ENCODE data around the gene PRSS35. TPM values are rescaled to one million over a fixed set of nuclear protein-coding genes. Genes with fewer than 3 reads are reported as not detected.

PRSS35 gene
- total and polyA plus RNA-seq, 2 of the 8 experiments (the other 6 are each of a cell fraction or from before 2014, with no cell fraction given) = 1.3 to 2.9 TPM

DNA sequence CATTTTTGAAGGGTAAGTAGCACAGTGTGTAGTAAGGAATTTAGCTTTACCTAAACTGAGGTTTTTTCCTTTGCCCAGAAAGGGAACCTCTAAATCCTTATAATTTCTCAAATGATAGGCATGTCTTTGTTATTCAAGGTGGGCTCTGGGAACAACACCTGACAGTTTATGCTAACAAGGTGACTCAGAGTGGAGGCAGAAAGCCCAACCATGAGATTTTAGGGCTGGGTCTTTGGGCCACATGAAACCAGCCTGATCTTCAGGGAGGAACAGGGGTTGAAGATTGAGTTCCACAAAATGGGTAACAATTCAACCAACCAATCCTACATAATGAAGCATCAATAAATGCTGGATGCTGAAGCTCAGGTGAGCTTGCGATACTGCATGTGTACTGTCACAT, 46.6 kb downstream of the PRSS35 start (continued):
- TF ChIP-seq CHD7 (IDR thresholded peaks at IDR 0.05; ENCODE audit: insufficient replicate concordance, low read length) (no peak), TAF7 (optimal IDR thresholded peaks at IDR 0.05; ENCODE audit: borderline replicate concordance, low read depth, low read length) (no peak), JUN (IDR thresholded peaks at IDR 0.05; ENCODE audit: low read depth, low read length) (no peak), TAF1 (IDR thresholded peaks at IDR 0.05; ENCODE audit: low read depth, low read length) (no peak), CBX8 (IDR thresholded peaks at IDR 0.05; ENCODE audit: borderline replicate concordance, low read depth, low read length) (no peak), E2F6 (IDR thresholded peaks at IDR 0.05) (no peak), TBP (IDR thresholded peaks at IDR 0.05; ENCODE audit: low read depth, low read length) (no peak), SIRT6 (IDR thresholded peaks at IDR 0.05; ENCODE audit: low read length) (no peak)
